NCI-H774 (cell line): ENCODE data around the gene EBLN2.
"Not testable (repeated sequence)": the region's sequence is repeated elsewhere in the genome, so short reads cannot be mapped to it uniquely, and the experiment has no call there.

Source experiments
- DNase-seq: peaks from one replicate; lab custom pipeline; 2025; lab: John Stamatoyannopoulos, UW

EBLN2 gene

DNA sequence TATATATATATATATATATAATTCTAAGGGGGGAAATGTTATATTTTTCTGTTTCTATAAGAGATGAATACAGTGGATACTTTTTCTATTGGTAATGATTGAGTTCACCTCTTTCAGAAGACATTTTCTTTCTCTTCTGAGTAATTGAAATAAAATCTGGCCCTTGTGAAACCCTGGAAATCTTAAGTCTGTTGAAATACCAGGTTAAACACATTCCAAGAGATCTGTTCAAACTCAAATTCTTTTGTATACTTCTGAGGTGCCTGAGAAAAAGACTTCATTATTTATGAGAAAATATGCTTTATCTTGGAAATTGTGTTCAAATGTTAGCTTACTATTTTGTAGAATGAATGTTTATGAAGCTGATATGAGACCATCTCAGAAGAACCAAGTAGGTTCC, 4.8 kb downstream of the EBLN2 start:
- not testable (repeated sequence) for DNase-seq

DNA sequence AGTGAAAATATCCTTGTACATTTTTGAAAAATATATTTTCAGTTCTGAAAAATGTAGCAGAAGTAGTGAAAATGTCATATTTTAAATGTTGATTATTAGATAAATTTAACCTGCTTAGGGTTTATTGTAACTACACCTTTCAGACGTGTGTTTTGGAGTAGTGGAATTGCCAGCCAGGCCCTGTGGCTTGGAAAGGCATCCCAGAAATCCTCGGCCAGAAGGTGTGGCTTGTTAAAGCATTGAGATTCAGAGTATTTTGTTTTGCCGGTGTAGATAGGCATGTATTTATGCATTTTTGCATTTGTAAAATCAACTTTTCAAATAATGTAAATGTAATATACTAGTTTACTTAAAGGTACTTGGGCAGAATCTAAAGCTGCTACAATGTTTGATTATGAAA, 7.0 kb downstream of the EBLN2 start:
- no peak for DNase-seq

DNA sequence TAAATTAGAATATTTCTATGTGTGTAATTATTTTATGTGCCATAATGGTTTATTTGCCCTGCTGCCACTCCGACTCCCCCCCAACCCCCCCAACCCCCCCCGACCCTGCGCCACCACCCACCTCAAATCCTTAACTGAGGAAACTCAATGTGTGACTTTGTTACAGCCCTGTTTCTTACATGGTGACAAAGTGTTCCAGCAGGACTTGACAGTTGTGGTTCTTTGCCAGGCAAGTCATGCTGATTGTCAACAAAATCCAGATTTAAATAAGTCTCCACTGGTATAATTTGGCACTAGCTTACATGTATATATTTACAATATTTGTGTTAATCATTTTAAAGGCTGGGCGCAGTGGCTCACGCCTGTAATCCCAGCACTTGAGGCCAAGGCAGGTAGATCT, 7.7 kb downstream of the EBLN2 start:
- DNase-seq: no peak

DNA sequence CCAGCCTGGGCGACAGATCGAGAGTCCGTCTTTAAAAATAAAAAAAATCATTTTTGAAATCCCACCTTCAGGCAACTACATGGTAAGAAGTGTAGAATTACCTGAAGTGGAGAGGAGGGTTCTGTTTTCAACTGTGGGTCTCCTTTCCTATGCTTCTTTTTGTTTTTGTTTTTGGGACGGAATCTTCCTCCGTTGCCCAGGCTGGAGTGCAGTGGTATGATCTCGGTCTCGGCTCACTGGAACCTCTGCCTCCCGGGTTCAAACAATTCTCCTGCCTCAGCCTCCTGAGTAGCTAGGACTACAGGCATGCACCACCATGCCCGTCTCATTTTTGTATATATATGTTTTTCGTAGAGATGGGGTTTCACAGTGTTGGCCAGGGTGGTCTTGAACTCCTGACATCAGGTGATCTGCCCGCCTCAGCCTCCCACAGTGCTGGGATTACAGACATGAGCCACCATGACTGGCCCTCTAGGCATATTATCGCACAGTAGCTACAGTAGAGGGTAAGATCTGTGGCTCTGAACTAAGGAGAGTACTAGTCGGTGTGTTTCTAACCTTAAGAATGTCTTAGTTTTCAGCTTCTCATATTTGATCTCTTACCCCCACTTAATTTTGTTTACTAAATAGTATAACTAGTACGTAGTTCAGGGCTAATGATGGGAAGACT, 8.5 kb downstream of the EBLN2 start:
- DNase-seq: no peak

DNA sequence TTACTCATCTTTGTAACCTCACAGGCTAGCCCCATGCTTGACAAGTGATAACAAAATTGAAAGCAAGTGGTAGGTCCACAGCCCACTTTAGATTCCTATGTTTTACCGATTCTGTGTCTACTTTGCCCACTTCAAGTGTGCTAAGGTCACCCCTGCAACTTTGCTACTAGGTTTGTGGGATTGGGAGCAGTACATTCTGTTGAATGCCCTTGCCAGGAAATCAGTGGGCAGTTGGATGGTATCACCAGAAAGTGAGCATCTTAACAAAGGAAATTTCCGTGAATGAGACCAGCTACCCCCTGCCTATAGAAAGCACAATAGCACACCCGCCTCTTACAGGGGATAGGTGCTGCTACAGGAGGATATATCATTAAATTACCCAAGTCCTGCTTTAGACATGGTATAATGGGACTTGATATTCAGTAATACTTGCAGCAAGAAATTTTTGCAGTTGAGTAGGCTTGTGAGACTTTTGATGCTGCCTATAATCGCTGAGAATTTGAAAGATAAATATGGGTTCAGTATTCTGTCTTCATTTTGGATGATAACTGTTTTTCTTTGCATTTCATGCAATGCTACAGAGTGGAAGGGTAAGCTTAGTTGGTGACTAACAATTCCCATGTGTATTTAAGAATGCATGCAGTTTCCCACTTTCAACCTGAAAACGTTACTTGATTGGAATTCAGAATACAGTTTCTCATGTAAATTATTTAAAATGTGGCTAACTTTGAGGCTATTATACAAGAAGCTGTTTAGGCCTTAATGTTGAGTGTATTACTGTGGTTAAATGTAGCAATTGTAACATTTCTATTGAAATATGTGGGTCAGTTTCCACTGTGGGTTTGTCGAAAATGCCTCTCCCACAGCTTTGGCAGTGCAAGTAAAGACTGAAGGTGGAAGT, 9.5 kb downstream of the EBLN2 start:
- DNase-seq: no peak

DNA sequence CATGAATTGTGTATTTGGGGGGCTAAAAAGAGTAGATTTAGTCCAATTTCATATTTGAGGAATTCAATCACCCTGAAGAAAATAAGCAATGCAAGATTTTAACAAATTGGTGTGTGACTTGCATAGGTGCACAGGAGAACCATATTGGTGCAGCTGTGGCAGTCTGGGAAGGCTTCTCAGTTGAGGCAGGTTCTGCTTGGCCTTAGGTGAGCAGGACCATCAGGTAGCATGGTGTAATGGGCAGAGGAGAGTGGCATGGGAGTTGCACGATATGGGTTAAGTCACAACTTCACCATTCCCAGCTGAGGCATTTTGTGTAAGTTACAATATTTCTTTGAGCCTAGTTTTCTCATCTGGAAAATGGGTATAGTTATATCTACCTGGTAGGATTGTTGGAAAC, 10.5 kb downstream of the EBLN2 start:
- DNase-seq: no peak

DNA sequence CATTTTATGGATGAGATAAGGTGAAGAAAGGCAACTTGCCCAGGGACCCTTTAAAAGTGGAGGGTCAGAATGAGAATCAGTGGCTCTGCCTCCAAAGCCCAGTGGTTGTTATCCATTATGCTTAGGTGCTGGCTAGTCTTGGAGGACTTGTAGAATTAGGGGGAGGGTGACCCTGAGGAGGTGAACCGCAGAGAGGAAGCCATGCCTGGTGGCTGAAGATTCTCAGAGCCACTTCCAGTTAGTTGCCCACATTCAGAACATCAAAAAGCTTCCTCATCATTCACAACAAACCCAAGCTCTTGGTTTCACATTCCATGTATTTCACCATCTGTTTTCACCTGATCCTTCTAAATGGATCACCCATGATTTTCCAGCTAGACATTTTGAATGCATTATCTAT, 11.2 kb downstream of the EBLN2 start:
- no peak for DNase-seq

DNA sequence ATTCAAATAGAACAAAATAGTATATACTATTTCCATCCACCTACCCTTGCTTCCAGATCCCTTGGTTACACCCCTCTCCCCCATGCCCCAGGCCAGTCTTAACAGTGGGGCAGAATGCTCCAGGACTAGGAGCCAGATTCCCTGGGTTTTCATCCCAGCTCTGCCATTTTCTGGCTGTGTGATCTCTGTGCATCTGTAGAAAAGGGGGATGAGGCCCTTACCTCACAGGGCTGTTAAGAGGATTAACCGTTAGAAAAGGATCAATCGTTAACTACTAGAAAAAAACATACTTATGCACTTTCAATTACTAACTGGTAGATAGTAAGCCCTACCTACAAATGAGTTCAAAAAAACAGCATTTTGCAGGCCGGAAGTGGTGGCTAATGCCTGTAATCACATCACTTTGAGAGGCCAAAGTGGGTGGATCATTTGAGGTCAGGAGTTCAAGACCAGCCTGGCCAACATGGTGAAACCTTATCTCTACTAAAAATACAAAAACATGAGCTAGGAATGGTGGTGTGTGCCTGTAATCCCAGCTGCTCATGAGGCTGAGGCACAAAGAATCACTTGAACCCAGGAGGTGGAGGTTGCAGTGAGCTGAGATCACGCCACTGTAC, 11.7 kb downstream of the EBLN2 start:
- DNase-seq: no peak

DNA sequence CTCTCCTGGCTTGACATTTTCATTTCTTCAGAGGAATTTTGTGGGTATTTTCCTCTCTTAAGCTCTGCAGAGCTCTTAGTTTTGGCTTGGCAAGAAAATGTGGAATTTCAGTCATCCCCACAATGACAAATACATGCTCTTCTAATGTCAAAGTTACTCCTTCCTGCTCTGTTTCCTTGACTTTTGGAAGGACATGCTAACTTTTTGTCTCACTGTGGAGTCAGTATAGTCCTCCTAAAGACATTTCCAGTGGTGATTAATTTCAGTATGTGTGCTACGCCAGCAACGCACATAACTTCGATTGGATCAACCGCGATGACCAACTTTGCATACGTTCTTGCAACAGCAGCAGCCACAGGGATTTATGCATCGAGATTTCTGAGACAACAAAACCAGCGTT, 13.3 kb downstream of the EBLN2 start:
- DNase-seq: no peak

DNA sequence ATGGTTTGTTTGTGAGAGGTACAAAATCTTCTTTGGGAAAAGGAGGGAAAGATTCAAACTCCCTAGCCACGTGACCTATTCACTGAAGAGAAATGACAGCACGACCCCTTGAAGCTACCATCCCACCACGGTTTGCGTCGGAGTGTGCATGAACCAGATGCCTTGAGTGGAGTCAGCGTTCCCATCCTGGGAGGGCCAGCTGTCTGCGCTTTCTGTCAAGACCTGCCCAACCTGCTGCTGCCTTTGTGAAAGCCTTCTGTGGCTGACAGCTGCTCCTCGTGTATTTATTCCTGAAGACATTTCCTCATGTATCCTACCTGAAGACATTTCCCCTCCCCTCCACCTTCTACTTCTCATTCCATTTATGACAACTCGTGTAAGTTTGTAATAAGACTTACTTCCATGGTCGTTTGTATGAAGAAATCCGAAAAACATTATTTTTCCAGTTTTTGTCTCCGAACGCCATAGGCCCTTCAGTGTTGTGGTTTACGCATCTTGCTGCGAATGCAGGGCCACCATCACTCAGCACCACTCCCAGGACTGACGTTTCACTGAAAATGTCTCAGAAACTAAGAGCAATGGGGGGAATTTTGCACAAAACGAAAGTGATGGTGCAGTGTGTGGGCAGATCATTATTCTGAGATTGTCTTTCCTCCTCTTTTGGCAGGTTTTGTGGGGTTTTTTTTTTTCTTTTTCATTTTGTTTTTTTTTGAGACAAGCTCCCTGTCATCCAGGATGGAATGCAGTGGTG, 18.9 kb downstream of the EBLN2 start:
- DNase-seq: no peak

DNA sequence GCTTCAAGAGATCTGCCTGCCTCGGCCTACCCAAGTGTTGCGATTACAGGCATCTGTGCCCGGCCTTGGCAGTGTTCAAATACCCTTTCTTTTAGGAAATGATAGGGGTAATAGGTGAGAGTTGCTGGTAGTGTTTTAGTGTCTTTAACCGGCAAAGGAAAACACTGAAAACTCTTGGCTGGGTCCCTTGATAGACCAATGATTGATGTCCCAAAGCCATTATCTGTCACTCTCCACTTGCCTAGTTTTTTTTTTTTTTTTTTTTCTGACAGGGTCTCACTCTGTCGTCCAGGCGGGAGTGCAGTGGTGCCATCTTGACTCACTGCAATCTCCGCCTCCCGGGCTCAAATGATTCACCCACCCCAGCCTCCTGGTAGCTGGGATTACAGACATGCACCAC, 19.7 kb downstream of the EBLN2 start:
- no peak for DNase-seq

DNA sequence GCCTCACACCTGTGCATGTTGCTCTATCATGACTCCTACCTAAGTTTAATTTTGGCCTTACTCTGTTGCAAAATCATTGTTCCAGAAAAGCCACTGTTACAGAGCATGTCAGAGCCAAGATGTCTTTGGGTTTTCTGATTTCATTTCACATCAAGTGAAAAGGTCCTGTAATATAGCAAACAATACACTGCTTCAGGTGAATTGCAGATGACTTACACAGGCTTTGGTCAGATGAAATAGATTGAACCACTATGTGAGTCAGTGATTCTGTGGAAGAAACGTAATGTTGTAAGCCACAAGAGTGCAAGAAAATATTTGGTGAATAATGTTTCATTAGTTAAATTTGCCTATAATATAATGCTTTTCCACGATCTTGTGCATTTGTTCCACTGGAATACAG, 22.7 kb downstream of the EBLN2 start:
- no peak for DNase-seq

DNA sequence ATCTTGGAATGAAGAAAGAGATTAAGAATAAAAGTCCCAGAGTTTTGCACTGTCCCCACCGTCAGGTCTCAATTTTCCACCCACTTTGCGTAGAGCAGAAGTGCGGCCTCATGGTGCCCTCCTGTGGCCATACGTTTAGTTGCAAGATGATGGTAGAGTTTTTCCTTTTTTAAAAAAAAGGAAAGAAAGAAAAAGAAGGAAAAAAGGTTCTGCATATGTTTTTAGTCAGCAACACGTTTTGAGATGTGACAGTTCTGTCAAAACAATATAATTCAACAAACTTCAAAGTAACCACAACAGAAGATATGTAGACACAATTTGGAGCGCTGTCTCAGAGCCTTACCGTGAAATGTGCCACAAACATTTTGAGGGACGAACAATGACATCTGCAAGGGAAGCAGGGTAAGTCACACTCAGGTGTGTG, 24.6 kb downstream of the EBLN2 start:
- DNase-seq: no peak

DNA sequence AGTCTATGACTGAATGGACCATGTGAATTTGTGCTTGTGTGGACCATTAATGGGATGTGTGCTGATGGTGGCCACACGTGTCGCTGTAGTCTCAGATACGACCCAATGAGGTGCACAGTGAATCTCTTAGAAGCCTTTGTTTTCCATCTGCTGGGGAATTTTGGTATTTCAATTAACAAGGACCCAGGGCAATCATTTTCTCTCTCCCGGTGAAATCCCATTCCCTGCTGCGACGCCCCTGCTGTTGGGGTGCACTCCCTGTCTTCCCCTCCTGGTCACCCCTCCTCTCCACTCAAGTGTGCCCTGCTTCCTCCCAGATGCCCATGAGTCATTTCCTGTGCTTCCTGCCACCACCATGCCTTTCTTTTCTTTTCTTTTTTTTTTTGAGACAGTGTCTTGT, 32.7 kb downstream of the EBLN2 start:
- DNase-seq: no peak

DNA sequence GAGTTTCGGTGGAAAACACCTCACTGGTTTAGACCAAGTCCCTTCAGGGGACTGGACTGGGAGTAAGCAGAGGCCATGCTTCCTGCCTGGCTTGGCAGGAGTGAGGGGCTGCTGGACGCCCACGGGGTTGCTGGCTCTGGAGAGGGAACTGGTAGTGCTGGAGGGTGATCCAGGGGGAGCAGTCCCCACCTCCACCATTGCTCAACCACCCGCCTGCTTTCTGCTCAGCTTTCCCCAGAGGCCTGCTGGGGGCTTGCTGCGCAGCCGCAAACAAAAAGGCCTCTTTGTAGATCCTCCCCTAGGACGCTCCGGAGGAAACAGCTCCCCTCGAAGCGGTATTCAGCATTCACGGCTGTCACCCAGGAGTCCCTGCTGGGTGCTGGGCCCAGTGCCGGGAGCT, 33.5 kb downstream of the EBLN2 start:
- DNase-seq: no peak

DNA sequence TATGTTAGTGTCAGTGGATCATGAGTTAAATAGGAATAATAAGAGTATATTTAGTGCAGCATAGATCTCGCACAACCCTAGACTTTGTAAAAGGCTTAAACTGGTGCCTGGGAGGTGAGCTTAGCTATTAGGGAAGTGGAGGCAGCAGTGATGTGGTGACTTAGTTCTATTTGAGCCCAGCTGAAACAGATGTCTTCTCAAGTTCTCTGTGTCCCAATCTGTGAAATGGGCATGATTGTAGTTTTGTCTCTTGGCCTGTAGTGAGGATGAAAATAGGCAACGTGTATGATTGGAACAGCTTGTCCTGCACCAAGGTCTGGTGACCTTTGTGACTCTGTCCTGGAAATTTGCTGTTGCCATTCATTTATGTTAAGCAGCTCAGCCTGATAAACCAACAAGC, 34.7 kb downstream of the EBLN2 start:
- DNase-seq: no peak

DNA sequence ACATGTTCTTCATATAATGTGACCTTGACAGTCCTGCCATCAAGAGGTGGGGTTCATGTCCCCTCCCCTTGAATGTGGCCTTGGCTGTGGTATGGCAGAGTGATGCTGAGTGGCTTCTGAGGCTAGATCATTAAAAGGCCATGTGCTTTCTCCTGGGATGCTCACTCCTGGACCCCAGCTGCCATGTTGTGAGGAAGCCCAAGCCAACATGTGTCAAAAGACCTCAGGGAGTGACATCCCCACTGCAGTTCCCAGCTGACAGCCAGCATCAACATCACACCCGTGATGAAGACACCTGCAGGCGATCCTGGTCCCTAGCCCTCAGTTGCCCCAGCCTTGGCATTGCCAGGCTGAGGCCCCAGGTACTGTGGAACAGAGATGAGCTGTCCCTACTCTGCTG, 36.6 kb downstream of the EBLN2 start:
- no peak for DNase-seq

DNA sequence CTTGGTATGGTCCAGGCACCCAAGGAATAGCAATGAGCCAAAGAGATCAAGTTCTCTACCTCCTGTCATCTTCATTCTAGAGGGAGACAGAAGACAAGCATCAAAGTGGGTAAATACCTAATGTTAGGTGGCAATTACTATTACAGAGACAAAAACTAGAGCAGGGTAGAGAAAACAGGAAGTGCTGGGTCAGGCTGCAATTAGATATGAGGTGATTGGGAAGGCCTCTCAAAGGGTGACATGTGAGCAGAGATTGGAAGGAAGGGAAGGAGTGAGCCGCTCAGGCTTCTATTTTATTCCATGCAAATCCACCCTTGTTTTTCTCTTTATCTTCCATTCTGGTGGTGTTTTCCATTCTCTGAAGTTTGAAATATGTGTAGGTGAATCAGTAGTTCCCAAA, 37.4 kb downstream of the EBLN2 start:
- no peak for DNase-seq

DNA sequence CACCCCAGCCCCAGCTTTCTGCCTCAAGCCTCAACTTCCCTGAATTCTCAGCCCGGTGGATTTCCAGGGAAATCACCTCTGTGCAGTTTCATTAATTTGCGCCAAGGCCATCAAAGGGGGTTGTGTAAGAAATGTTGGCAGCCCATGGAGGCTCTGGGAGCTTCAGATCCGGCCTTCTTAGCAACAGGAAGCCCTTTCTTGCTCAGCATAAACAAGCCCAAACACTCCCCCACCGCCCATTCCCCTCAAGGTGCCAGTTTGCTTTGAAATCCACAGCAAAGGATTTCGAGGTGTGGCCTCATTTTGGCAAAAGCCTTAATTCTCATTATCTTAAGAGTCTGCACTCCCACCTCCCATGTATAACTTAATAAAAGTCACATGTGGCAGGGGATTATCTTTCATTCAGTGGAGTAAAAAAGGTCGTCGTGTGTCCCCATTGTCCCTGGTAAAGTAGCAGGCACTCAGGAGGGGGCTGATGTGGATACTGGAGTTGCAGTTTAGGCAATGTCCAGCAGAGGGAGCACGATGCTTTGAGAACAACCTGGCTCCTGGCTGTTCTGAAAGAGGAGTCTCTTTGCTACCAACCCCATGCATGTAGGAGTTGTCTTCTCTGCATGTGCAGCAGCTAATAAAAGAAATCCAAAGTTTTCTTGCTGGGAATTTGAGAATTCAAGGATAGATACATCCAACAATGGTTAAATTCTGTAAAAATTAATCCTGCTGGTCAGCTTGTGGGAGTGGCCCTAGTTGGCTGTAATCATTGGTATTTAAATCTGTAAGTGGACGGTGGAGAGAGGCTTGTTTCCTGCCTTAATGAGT, 39.5 kb downstream of the EBLN2 start:
- DNase-seq: peak; percentile 45

DNA sequence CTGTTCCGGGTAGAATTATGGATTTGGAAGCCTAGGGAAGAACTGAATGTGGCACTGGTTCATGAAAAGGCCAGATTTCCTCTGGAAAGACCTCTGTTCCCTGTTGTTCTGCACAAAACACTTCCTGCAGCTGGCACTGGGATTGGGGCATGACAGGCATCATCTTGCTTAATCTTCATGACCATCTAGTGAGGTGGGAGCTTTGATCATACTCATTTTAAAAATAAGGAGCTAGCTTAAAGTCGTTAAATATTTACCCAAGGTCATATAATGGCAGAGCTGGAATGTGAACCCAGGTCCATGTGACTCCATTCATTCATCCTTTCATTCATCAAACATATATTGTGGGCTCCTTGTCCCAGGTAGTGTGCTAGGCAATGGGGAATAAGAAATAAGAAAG, 40.4 kb downstream of the EBLN2 start:
- no peak for DNase-seq

DNA sequence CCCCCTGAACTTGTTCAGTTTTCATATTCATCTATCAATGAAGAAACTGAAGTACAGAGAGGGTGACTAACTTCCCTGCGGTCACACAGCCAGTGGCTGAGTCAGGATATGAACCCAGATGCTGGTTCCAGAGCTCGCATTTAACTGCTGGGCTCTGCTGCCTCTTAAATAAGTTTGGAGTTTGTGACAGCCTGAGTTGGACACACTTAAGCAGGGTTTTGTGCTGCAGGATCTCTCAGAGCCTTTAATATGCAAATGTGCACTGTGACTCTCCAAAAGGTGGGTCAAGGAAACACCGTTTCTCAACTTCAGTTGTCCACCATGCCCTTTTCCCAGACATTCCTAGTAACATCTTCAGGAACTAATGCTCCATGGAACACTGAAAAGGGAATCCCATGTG, 45.8 kb downstream of the EBLN2 start:
- DNase-seq: no peak
